ENCODE measurements around the gene SLC35F4. TPM values are rescaled to one million over a fixed set of nuclear protein-coding genes. Genes with fewer than 3 reads are reported as not detected.

SLC35F4 gene
- total RNA-seq, 1 donor from 2014 or later: not detected

DNA sequence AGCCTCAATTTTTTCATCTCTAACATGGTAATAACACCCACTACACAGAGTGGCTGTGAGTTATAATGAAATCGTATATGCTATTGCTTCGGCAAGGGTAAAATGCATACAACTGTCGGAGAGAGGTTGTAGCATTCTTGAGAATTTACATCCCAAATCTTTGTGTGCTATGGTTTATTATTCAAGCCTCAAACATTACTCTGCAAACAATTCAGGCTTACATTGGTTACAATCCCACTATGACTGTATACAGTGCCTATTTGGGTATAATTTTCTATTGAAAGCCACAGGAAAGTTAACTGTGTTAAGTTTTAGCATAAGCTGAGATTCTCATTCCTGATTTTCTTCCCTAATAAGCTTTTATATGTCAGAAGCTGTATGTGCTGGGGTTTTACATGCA is 20.6 kb downstream of the SLC35F4 start:
- Histone ChIP-seq H3K36me3 (no peaks in the 10 kb centered on the region), H3K27me3 (ENCODE audit: low read depth) (no peaks in the 10 kb centered on the region), H3K4me3 (no peak overlapping the region), H3K9me3 (no peaks in the 10 kb centered on the region), H3K4me1 (no peaks in the 10 kb centered on the region), H3K27ac (no peak overlapping the region)
- DNase-seq (no peak), ATAC-seq (no peak)
- intact Hi-C loops (cut with DNase I): no loop called here
- TF ChIP-seq, protein P1, sequence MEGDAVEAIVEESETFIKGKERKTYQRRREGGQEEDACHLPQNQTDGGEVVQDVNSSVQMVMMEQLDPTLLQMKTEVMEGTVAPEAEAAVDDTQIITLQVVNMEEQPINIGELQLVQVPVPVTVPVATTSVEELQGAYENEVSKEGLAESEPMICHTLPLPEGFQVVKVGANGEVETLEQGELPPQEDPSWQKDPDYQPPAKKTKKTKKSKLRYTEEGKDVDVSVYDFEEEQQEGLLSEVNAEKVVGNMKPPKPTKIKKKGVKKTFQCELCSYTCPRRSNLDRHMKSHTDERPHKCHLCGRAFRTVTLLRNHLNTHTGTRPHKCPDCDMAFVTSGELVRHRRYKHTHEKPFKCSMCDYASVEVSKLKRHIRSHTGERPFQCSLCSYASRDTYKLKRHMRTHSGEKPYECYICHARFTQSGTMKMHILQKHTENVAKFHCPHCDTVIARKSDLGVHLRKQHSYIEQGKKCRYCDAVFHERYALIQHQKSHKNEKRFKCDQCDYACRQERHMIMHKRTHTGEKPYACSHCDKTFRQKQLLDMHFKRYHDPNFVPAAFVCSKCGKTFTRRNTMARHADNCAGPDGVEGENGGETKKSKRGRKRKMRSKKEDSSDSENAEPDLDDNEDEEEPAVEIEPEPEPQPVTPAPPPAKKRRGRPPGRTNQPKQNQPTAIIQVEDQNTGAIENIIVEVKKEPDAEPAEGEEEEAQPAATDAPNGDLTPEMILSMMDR (IDR thresholded peaks at IDR 0.05): no peak

DNA sequence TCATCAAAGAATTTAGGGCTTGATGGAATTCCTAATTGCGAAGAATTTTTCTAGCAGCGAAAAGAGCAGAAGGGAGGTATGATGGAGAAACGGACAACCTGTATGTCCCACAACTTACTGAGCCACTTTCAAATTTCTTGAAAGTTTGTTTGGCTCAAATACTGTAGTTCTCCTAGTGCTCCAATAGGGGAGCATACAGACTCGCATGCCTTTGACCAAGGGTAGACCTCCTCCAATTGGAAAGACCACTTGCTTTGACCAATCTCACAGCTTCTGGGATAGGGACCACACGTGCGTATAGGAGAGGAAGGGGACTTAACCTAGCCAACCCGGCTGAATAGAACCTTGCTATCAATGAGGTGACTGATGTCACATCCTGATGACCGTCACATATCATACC is 28.6 kb downstream of the SLC35F4 start:
- ATAC-seq (no peak), DNase-seq (no peak)
- H3K9me3 ChIP-seq: no peaks in the 10 kb centered on the region
- H3K27me3 ChIP-seq (ENCODE audit: low read depth): no peaks in the 10 kb centered on the region
- no peaks in the 10 kb centered on the region for H3K36me3 ChIP-seq
- intact Hi-C loops (cut with DNase I): no loop called here
- H3K4me3 ChIP-seq: no peak overlapping the region
- no peaks in the 10 kb centered on the region for H3K4me1 ChIP-seq
- TF ChIP-seq, protein P1 (IDR thresholded peaks at IDR 0.05): no peak
- no peak overlapping the region for H3K27ac ChIP-seq

DNA sequence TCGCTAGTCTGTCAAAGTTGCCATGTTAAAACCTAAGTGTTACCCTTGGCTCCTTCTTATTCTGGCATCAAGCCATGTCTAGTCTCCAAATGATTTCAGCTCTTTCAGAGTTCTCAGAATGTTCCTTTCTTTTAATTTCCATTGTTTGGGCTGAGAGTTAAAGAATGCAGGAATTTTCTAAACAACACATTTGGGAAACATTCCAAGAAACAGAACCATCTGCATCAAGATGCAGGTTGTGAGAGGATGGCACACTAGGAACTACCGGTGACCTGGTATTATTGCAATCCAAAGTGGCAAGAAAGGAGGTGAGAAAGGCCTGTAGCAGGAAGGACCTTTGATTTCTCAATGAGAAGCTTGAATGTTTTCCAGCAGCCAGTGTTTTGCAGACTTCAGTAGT is 30.1 kb downstream of the SLC35F4 start:
- Histone ChIP-seq H3K4me1 (no peaks in the 10 kb centered on the region), H3K27me3 (ENCODE audit: low read depth) (no peaks in the 10 kb centered on the region), H3K4me3 (no peak overlapping the region), H3K9me3 (no peaks in the 10 kb centered on the region), H3K27ac (no peak overlapping the region), H3K36me3 (no peaks in the 10 kb centered on the region)
- no peak for ATAC-seq
- intact Hi-C loops (cut with DNase I): no loop called here
- TF ChIP-seq, protein P1 (IDR thresholded peaks at IDR 0.05): no peak
- DNase-seq: no peak

DNA sequence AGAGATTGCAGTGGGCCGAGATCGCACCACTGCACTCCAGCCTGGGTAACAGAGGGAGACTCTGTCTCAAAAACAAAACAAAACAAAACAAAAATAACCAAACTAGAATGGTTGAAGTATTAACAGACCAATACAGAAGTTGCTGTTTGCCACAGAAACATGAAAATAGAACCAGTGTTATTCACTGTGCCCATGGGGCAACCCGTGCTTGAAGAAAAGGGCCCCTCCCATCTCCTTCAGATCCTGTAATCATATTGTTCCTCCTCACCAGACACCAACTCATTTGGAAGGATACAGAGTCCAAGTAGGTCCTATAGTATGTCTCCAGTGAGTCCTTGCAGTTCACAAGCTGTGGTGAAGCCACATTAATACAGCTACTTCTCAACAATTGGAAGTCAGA is 30.9 kb downstream of the SLC35F4 start:
- TF ChIP-seq, protein P1 (IDR thresholded peaks at IDR 0.05): no peak
- intact Hi-C loops (cut with DNase I): no loop called here
- no peak for ATAC-seq

DNA sequence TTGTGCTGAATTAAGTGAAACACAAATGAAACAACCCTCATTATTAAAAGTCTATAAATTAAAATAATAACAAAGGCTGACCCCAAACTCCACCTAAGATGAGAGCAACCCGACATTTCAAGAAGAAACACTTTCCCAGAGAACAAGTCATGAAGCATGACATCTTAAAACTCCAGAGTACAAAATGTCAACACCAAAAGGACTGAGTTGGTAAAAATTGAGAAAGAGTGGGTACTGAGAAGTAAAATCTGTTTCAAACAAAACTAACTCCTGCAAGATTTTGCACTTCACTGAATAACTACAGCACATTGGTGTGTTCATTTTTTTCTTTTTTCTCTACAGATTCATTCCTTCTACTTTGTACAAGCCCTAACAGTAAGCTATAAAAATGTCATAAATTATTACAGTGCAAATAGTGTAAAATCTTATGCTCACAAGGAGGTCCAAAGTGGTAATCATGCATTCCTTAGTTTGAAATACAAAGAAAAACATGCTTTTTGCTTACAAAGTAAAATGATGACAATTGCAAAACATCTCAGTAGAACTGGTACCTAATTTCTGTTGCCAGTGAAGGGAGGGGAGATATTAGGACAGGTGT is 31.8 kb downstream of the SLC35F4 start:
- intact Hi-C loops (cut with DNase I): no loop called here
- no peak for ATAC-seq
- no peak for DNase-seq
- Histone ChIP-seq H3K4me1 (no peaks in the 10 kb centered on the region), H3K36me3 (no peaks in the 10 kb centered on the region), H3K4me3 (no peak overlapping the region), H3K9me3 (no peaks in the 10 kb centered on the region), H3K27ac (no peak overlapping the region), H3K27me3 (ENCODE audit: low read depth) (no peaks in the 10 kb centered on the region)
- TF ChIP-seq, protein P1 (IDR thresholded peaks at IDR 0.05): no peak

More for the DNA sequence above, 30.9 kb downstream of the SLC35F4 start:
- Histone ChIP-seq H3K27ac (no peak overlapping the region), H3K4me1 (no peaks in the 10 kb centered on the region), H3K27me3 (ENCODE audit: low read depth) (no peaks in the 10 kb centered on the region), H3K36me3 (no peaks in the 10 kb centered on the region), H3K4me3 (no peak overlapping the region), H3K9me3 (no peaks in the 10 kb centered on the region)
- no peak for DNase-seq

Data from lower lobe of right lung (tissue), 2 donors.